GM23338 (cell line): Measurements from ENCODE around the gene CDKN2D. TPM values are rescaled to one million over a fixed set of nuclear protein-coding genes. Genes with fewer than 3 reads are reported as not detected.

Source experiments
- ATAC-seq: fragments of 200-7000 bp; cut with Tn5 transposase; 3 replicates; pipeline ENCODE4 v1.9.1; 2020
- DNase-seq: peaks from one replicate; pipeline ENCODE4 v3.0.0-alpha.2; 2015; ENCODE audit warnings: low spot score
- H2AFZ ChIP-seq: fragments of 200-600 bp; sonication (generic); 2 replicates; pipeline ENCODE4 v1.8.0; 2016; ENCODE audit warnings: antibody characterized with exemption, mild to moderate bottlenecking, moderate library complexity
- H3F3A ChIP-seq: fragments of 200-600 bp; sonication (generic); replicated peaks from 2 replicates; pipeline ENCODE4 v1.8.0; 2017; ENCODE audit warnings: antibody characterized with exemption, mixed run types, low read depth
- H3K27ac ChIP-seq: fragments of 200-600 bp; sonication (generic); 2 replicates; pipeline ENCODE4 v1.6.1; 2016; ENCODE audit warnings: low read depth
- H3K27me3 ChIP-seq: fragments of 200-600 bp; sonication (generic); 2 replicates; pipeline ENCODE4 v1.8.0; 2016; ENCODE audit warnings: mild to moderate bottlenecking, mixed run types, moderate library complexity; ENCODE audit not compliant: insufficient read depth
- H3K36me3 ChIP-seq: fragments of 200-600 bp; sonication (generic); 2 replicates; pipeline ENCODE4 v1.8.0; 2016; ENCODE audit warnings: mild to moderate bottlenecking; ENCODE audit not compliant: insufficient read depth
- H3K4me1 ChIP-seq: fragments of 200-600 bp; sonication (generic); 2 replicates; pipeline ENCODE4 v1.8.0; 2016; ENCODE audit warnings: mild to moderate bottlenecking, moderate library complexity; ENCODE audit not compliant: insufficient read depth
- H3K4me2 ChIP-seq: fragments of 200-600 bp; sonication (generic); 2 replicates; pipeline ENCODE4 v1.7.1; 2017; ENCODE audit warnings: mixed run types
- H3K4me3 ChIP-seq: fragments of 200-600 bp; sonication (generic); 2 replicates; pipeline ENCODE4 v1.6.1; 2016; ENCODE audit warnings: mixed run types
- H3K79me2 ChIP-seq: fragments of 200-600 bp; sonication (generic); replicated peaks from 2 replicates; pipeline ENCODE4 v1.8.0; 2017; ENCODE audit warnings: mild to moderate bottlenecking; ENCODE audit not compliant: insufficient read depth
- H3K9me2 ChIP-seq: fragments of 200-600 bp; sonication (generic); 2 replicates; pipeline ENCODE4 v1.8.0; 2017; ENCODE audit not compliant: insufficient read depth
- H4K20me1 ChIP-seq: fragments of 200-600 bp; sonication (generic); replicated peaks from 2 replicates; pipeline ENCODE4 v1.8.0; 2017; ENCODE audit warnings: mild to moderate bottlenecking; ENCODE audit not compliant: insufficient read depth
- H3K27ac Mint-ChIP-seq: 2 replicates; pipeline ENCODE4 v1.8.0; 2020; ENCODE audit warnings: inconsistent platforms, mild to moderate bottlenecking, moderate library complexity, mixed read lengths
- H3K27me3 Mint-ChIP-seq: 3 replicates; pipeline ENCODE4 v1.8.0; 2022; ENCODE audit warnings: low read depth, mild to moderate bottlenecking, moderate library complexity, mixed read lengths, inconsistent platforms; ENCODE audit not compliant: insufficient read depth, poor library complexity
- H3K36me3 Mint-ChIP-seq: 3 replicates; pipeline ENCODE4 v1.8.0; 2021; ENCODE audit warnings: low read depth, mild to moderate bottlenecking, inconsistent platforms, moderate library complexity, mixed read lengths
- H3K4me1 Mint-ChIP-seq: 3 replicates; pipeline ENCODE4 v1.8.0; 2020; ENCODE audit warnings: mild to moderate bottlenecking, inconsistent platforms, mixed read lengths
- H3K4me3 Mint-ChIP-seq: 3 replicates; pipeline ENCODE4 v1.8.0; 2021; ENCODE audit warnings: moderate library complexity, mild to moderate bottlenecking, inconsistent platforms, mixed read lengths
- H3K9me3 Mint-ChIP-seq: 3 replicates; pipeline ENCODE4 v1.8.0; 2020; ENCODE audit warnings: moderate library complexity, mild to moderate bottlenecking, inconsistent platforms, mixed read lengths
- CREB1 ChIP-seq: fragments of 250-450 bp; sonication (Bioruptor Pico); IDR thresholded peaks from 2 replicates; pipeline ENCODE4 v1.5.0; 2020; ENCODE audit warnings: low read depth, mild to moderate bottlenecking, moderate library complexity
- CTCF ChIP-seq, 2 experiments: fragments of 200-600 bp in 1 of 2; sonication (generic) in 1 of 2; conservative IDR thresholded peaks; 2 replicates each; pipeline versions ENCODE4 v1.5.1 to v1.6.1; 2016 to 2017; ENCODE audit warnings: antibody characterized with exemption in 2 of 2, low read depth in 2 of 2, mild to moderate bottlenecking in 2 of 2, moderate library complexity in 1 of 2
- EZH2 ChIP-seq: fragments of 200-600 bp; sonication (generic); IDR thresholded peaks from one replicate; pipeline ENCODE4 v1.8.0; 2017; ENCODE audit warnings: antibody characterized with exemption, mild to moderate bottlenecking, low read depth; ENCODE audit not compliant: unreplicated experiment
- EZH2phosphoT487 ChIP-seq: fragments of 200-600 bp; sonication (generic); IDR thresholded peaks from one replicate; pipeline ENCODE4 v1.8.1; 2018; ENCODE audit warnings: antibody characterized with exemption; ENCODE audit not compliant: unreplicated experiment
- JUNB ChIP-seq: IDR thresholded peaks from one replicate; pipeline ENCODE4 v1.6.1; 2016; ENCODE audit warnings: antibody characterized with exemption; ENCODE audit not compliant: unreplicated experiment
- NANOG ChIP-seq: IDR thresholded peaks from 2 replicates; pipeline ENCODE4 v1.6.1; 2016; ENCODE audit warnings: antibody characterized with exemption, borderline replicate concordance
- POLR2AphosphoS5 ChIP-seq: IDR thresholded peaks from 2 replicates; pipeline ENCODE4 v1.6.1; 2016; ENCODE audit warnings: antibody characterized with exemption, low read depth
- STAT1 ChIP-seq: IDR thresholded peaks from one replicate; pipeline ENCODE4 v1.6.1; 2016; ENCODE audit warnings: antibody characterized with exemption; ENCODE audit not compliant: unreplicated experiment
- ZNF114 ChIP-seq: fragments of 250-450 bp; sonication (Bioruptor Pico); IDR thresholded peaks from 2 replicates; pipeline ENCODE4 v1.5.0; 2020; ENCODE audit warnings: mild to moderate bottlenecking, moderate library complexity
- ZNF331 ChIP-seq: fragments of 250-450 bp; sonication (Bioruptor Pico); IDR thresholded peaks from 2 replicates; pipeline ENCODE4 v1.5.0; 2020; ENCODE audit warnings: low read depth, mild to moderate bottlenecking, moderate library complexity
- polyA plus RNA-seq: library from polyadenylated mRNA; unstranded; fragments of >200 nt; fragmentation: Nextera tagmentation; extraction: Ambion mirVana; gene quantifications from 2 replicates; pipeline ENCODE4 v1.2.1, GENCODE V29; 2016
- total RNA-seq: library from RNA; depleted of rRNA; stranded (reverse); fragments of >200 nt; shearing (Covaris generic); gene quantifications from 2 replicates; pipeline ENCODE4 v1.2.3, GENCODE V29; 2014
- TF ChIP-seq, protein P1 (sequence below): fragments of 250-450 bp; sonication (Bioruptor Pico); IDR thresholded peaks from 2 replicates; pipeline ENCODE4 v1.5.0; 2020; ENCODE audit warnings: mild to moderate bottlenecking, moderate library complexity
- TF ChIP-seq, protein P2 (sequence below): IDR thresholded peaks from 2 replicates; pipeline ENCODE4 v1.6.1; 2016; ENCODE audit warnings: antibody characterized with exemption
- TF ChIP-seq, protein P3 (sequence below): IDR thresholded peaks from one replicate; pipeline ENCODE4 v1.6.1; 2018; ENCODE audit warnings: antibody characterized with exemption; ENCODE audit not compliant: unreplicated experiment

CDKN2D gene
- total and polyA plus RNA-seq, 2 experiments from 2014 or later = 1.4 to 4.0 TPM

DNA sequence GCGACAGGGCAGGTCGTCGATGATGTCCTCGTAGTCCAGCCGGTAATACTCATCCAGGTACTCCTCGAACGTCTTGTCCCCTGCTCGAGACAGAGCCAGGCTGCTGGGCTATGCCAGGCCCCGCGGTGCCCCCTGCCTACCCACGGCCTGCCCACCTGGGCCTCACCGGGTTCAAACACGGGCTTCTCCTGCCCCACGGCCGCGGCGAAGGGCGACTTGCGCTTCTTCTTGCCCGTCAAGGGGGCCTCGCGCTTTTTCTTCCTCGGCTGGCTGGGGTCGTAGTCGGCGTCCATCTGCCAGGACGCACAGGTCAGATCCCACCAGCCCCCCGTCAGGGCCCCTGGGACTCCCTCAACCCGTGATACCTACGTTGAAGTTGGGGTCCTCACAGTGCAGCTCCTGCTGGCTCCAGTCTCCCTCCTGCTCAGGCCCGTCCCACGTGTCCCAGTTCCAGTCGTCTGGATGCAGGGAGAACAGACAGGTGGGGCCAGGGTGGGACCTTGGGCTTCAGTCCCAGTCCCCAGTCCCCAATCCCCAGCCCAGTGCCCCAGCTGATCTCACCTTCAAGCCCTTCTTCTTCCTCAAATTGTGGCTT, 11.1 kb downstream of the CDKN2D start:
- H4K20me1 ChIP-seq = peaks cover 8% of the 10 kb centered on the region
- H3K4me3 ChIP-seq = no peak overlapping the region
- no peak for ATAC-seq
- H3K27me3 Mint-ChIP-seq = peaks cover 15% of the 10 kb centered on the region
- DNase-seq = no peak
- no peak overlapping the region for H3K4me3 Mint-ChIP-seq
- no peaks in the 10 kb centered on the region for H3K4me1 ChIP-seq
- H3K9me2 ChIP-seq = no peaks in the 10 kb centered on the region
- no peak overlapping the region for H3K27ac Mint-ChIP-seq
- no peaks in the 10 kb centered on the region for H3K9me3 Mint-ChIP-seq
- H3K36me3 Mint-ChIP-seq = peaks cover 86% of the 10 kb centered on the region
- no peak overlapping the region for H2AFZ ChIP-seq
- no peaks in the 10 kb centered on the region for H3K79me2 ChIP-seq
- no peak overlapping the region for H3K27ac ChIP-seq
- peaks cover 27% of the 10 kb centered on the region for H3F3A ChIP-seq
- 0 out of 2 replicates have a peak, but pooled peaks cover 29% of the 10 kb centered on the region for H3K36me3 ChIP-seq
- no peak overlapping the region for H3K4me2 ChIP-seq
- no peaks in the 10 kb centered on the region for H3K27me3 ChIP-seq
- no peaks in the 10 kb centered on the region for H3K4me1 Mint-ChIP-seq
- TF ChIP-seq CTCF (conservative IDR thresholded peaks at IDR 0.05; ENCODE audit: low read depth in 2 of 2) (no peak), ZNF114 (CRISPR knock-in tag) (no peak), JUNB (no peak), ZNF331 (CRISPR knock-in tag) (no peak), STAT1 (no peak), EZH2phosphoT487 (no peak), POLR2AphosphoS5 (no peak), CREB1 (no peak), NANOG (no peak), EZH2 (no peak)
- TF ChIP-seq, protein P1, sequence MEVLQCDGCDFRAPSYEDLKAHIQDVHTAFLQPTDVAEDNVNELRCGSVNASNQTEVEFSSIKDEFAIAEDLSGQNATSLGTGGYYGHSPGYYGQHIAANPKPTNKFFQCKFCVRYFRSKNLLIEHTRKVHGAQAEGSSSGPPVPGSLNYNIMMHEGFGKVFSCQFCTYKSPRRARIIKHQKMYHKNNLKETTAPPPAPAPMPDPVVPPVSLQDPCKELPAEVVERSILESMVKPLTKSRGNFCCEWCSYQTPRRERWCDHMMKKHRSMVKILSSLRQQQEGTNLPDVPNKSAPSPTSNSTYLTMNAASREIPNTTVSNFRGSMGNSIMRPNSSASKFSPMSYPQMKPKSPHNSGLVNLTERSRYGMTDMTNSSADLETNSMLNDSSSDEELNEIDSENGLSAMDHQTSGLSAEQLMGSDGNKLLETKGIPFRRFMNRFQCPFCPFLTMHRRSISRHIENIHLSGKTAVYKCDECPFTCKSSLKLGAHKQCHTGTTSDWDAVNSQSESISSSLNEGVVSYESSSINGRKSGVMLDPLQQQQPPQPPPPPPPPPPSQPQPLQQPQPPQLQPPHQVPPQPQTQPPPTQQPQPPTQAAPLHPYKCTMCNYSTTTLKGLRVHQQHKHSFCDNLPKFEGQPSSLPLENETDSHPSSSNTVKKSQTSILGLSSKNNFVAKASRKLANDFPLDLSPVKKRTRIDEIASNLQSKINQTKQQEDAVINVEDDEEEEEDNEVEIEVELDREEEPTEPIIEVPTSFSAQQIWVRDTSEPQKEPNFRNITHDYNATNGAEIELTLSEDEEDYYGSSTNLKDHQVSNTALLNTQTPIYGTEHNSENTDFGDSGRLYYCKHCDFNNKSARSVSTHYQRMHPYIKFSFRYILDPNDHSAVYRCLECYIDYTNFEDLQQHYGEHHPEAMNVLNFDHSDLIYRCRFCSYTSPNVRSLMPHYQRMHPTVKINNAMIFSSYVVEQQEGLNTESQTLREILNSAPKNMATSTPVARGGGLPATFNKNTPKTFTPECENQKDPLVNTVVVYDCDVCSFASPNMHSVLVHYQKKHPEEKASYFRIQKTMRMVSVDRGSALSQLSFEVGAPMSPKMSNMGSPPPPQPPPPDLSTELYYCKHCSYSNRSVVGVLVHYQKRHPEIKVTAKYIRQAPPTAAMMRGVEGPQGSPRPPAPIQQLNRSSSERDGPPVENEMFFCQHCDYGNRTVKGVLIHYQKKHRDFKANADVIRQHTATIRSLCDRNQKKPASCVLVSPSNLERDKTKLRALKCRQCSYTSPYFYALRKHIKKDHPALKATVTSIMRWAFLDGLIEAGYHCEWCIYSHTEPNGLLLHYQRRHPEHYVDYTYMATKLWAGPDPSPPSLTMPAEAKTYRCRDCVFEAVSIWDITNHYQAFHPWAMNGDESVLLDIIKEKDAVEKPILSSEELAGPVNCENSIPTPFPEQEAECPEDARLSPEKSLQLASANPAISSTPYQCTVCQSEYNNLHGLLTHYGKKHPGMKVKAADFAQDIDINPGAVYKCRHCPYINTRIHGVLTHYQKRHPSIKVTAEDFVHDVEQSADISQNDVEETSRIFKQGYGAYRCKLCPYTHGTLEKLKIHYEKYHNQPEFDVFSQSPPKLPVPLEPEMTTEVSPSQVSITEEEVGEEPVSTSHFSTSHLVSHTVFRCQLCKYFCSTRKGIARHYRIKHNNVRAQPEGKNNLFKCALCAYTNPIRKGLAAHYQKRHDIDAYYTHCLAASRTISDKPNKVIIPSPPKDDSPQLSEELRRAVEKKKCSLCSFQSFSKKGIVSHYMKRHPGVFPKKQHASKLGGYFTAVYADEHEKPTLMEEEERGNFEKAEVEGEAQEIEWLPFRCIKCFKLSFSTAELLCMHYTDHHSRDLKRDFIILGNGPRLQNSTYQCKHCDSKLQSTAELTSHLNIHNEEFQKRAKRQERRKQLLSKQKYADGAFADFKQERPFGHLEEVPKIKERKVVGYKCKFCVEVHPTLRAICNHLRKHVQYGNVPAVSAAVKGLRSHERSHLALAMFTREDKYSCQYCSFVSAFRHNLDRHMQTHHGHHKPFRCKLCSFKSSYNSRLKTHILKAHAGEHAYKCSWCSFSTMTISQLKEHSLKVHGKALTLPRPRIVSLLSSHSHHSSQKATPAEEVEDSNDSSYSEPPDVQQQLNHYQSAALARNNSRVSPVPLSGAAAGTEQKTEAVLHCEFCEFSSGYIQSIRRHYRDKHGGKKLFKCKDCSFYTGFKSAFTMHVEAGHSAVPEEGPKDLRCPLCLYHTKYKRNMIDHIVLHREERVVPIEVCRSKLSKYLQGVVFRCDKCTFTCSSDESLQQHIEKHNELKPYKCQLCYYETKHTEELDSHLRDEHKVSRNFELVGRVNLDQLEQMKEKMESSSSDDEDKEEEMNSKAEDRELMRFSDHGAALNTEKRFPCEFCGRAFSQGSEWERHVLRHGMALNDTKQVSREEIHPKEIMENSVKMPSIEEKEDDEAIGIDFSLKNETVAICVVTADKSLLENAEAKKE (CRISPR knock-in tag) = no peak
- TF ChIP-seq, protein P2, sequence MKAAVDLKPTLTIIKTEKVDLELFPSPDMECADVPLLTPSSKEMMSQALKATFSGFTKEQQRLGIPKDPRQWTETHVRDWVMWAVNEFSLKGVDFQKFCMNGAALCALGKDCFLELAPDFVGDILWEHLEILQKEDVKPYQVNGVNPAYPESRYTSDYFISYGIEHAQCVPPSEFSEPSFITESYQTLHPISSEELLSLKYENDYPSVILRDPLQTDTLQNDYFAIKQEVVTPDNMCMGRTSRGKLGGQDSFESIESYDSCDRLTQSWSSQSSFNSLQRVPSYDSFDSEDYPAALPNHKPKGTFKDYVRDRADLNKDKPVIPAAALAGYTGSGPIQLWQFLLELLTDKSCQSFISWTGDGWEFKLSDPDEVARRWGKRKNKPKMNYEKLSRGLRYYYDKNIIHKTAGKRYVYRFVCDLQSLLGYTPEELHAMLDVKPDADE = no peak
- TF ChIP-seq, protein P3, sequence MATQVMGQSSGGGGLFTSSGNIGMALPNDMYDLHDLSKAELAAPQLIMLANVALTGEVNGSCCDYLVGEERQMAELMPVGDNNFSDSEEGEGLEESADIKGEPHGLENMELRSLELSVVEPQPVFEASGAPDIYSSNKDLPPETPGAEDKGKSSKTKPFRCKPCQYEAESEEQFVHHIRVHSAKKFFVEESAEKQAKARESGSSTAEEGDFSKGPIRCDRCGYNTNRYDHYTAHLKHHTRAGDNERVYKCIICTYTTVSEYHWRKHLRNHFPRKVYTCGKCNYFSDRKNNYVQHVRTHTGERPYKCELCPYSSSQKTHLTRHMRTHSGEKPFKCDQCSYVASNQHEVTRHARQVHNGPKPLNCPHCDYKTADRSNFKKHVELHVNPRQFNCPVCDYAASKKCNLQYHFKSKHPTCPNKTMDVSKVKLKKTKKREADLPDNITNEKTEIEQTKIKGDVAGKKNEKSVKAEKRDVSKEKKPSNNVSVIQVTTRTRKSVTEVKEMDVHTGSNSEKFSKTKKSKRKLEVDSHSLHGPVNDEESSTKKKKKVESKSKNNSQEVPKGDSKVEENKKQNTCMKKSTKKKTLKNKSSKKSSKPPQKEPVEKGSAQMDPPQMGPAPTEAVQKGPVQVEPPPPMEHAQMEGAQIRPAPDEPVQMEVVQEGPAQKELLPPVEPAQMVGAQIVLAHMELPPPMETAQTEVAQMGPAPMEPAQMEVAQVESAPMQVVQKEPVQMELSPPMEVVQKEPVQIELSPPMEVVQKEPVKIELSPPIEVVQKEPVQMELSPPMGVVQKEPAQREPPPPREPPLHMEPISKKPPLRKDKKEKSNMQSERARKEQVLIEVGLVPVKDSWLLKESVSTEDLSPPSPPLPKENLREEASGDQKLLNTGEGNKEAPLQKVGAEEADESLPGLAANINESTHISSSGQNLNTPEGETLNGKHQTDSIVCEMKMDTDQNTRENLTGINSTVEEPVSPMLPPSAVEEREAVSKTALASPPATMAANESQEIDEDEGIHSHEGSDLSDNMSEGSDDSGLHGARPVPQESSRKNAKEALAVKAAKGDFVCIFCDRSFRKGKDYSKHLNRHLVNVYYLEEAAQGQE = no peak
